ENCODE data around the gene ALPK3.

The ALPK3 gene

GRCh38 chr15:84862214-84862975 lies 45.2 kb downstream of the ALPK3 start:
- TF ChIP-seq CTCF (IDR thresholded peaks at IDR 0.05): no peak
- Histone ChIP-seq H3K79me2 (no peaks in the 10 kb centered on the region), H3K27ac (no peak overlapping the region), H3K9me3 (ENCODE audit: control insufficient read depth, low read length) (no peaks in the 10 kb centered on the region), H3K4me3 (ENCODE audit: low read depth, low read length) (no peak overlapping the region), H3K27me3 (ENCODE audit: control insufficient read depth, insufficient read depth, low read length) (no peaks in the 10 kb centered on the region), H3K4me1 (no peaks in the 10 kb centered on the region), H3K9ac (no peak overlapping the region), H3K36me3 (ENCODE audit: control insufficient read depth, insufficient read depth, low read length) (no peaks in the 10 kb centered on the region), H3K4me2 (ENCODE audit: low read length) (no peak overlapping the region), H2AFZ (no peak overlapping the region)

- no peaks in the 10 kb centered on the region for H3K36me3 ChIP-seq (ENCODE audit: control insufficient read depth, insufficient read depth, low read length)
- H3K4me2 ChIP-seq (ENCODE audit: low read length): no peak overlapping the region
- no peak for TF ChIP-seq CTCF (IDR thresholded peaks at IDR 0.05)
- no peak overlapping the region for H2AFZ ChIP-seq
- H3K4me1 ChIP-seq: no peaks in the 10 kb centered on the region
- H3K27ac ChIP-seq: no peak overlapping the region
- H3K9me3 ChIP-seq (ENCODE audit: control insufficient read depth, low read length): no peaks in the 10 kb centered on the region
- H3K4me3 ChIP-seq (ENCODE audit: low read depth, low read length): no peak overlapping the region
- no peaks in the 10 kb centered on the region for H3K27me3 ChIP-seq (ENCODE audit: control insufficient read depth, insufficient read depth, low read length)
- no peak overlapping the region for H3K9ac ChIP-seq
- no peaks in the 10 kb centered on the region for H3K79me2 ChIP-seq
These were observed 46.6 kb downstream of the ALPK3 start for GRCh38 chr15:84863565-84864443.

GRCh38 chr15:84864444-84864795 lies 47.3 kb downstream of the ALPK3 start:
- TF ChIP-seq CTCF (IDR thresholded peaks at IDR 0.05): no peak
- H3K9me3 ChIP-seq (ENCODE audit: control insufficient read depth, low read length): no peaks in the 10 kb centered on the region
- no peak overlapping the region for H2AFZ ChIP-seq
- no peaks in the 10 kb centered on the region for H3K36me3 ChIP-seq (ENCODE audit: control insufficient read depth, insufficient read depth, low read length)
- H3K27ac ChIP-seq: no peak overlapping the region
- no peak overlapping the region for H3K4me3 ChIP-seq (ENCODE audit: low read depth, low read length)
- no peaks in the 10 kb centered on the region for H3K79me2 ChIP-seq
- H3K9ac ChIP-seq: no peak overlapping the region
- no peak overlapping the region for H3K4me2 ChIP-seq (ENCODE audit: low read length)
- H3K4me1 ChIP-seq: no peaks in the 10 kb centered on the region
- H3K27me3 ChIP-seq (ENCODE audit: control insufficient read depth, insufficient read depth, low read length): no peaks in the 10 kb centered on the region

- H3K79me2 ChIP-seq: no peaks in the 10 kb centered on the region
- H3K4me1 ChIP-seq: no peaks in the 10 kb centered on the region
- no peak overlapping the region for H3K27ac ChIP-seq
- H3K4me3 ChIP-seq (ENCODE audit: low read depth, low read length): no peak overlapping the region
- H3K9me3 ChIP-seq (ENCODE audit: control insufficient read depth, low read length): no peaks in the 10 kb centered on the region
- no peak for TF ChIP-seq CTCF (IDR thresholded peaks at IDR 0.05)
- no peak overlapping the region for H2AFZ ChIP-seq
- no peak overlapping the region for H3K4me2 ChIP-seq (ENCODE audit: low read length)
- H3K36me3 ChIP-seq (ENCODE audit: control insufficient read depth, insufficient read depth, low read length): no peaks in the 10 kb centered on the region
- H3K27me3 ChIP-seq (ENCODE audit: control insufficient read depth, insufficient read depth, low read length): no peaks in the 10 kb centered on the region
- H3K9ac ChIP-seq: no peak overlapping the region
These were observed 48.0 kb downstream of the ALPK3 start for GRCh38 chr15:84865074-84865569.
